ENCODE measurements around the gene ZFP64.
"Not testable (repeated sequence)": the region's sequence is repeated elsewhere in the genome, so short reads cannot be mapped to it uniquely, and the experiment has no call there.

The ZFP64 gene

DNA sequence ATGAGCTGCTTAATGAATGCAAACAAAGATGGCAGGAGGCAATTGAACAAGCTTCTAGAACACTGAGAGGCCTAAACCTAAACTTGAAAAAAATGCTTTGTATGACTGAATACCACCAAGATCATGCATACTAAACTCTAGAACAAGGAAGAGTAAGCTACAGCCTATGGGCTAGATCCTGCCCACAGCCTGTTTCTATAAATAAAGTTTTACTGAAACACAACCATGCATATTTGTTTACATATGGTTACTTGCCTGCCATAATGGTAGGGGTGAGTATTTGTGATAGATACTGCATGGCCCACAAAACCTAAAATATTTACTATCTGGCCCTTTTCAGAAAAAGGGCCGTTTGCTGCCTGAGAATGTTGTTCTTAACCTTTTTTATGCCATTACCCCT, 37.0 kb downstream of the ZFP64 start:
- no peak for DNase-seq (ENCODE audit: low read depth)

DNA sequence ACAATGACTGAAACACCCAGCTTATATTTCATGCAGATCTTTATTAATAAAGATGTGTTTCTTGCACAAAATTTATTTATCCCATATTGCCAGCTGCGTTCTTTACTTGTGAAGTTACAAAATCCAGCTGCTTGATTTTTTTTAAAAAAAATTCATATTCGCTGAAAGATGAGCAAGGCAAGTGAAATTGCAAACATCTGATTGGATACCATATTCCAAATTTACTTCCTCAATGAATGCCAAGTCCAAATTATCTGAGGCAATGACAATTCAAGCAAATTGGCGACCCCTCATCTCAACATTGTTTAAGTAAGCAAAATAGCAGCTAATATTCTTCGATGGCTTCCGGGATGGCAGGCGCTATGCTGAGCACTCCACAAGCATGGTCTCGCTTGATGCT, 37.7 kb downstream of the ZFP64 start:
- DNase-seq (ENCODE audit: low read depth), result no peak

DNA sequence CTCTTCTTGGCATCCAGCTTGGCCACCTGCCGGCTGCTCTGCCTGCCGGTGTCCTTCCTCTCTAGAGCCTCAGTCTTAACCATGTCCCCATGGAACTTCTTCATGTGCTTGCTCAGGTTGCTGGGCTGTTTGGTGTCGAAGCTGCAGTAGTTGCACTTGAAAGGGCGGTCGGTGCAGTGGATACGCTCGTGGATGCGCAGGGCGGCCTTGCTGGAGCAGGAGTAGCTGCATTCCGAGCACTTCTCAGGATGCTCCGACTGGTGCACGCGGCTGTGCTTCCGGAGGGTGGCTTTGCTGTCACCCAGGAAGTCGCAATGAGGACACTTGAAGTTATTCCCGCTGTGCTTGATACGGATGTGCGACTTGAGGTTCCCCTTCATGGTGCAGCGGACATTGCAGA, 38.7 kb downstream of the ZFP64 start:
- DNase-seq (ENCODE audit: low read depth), result no peak

DNA sequence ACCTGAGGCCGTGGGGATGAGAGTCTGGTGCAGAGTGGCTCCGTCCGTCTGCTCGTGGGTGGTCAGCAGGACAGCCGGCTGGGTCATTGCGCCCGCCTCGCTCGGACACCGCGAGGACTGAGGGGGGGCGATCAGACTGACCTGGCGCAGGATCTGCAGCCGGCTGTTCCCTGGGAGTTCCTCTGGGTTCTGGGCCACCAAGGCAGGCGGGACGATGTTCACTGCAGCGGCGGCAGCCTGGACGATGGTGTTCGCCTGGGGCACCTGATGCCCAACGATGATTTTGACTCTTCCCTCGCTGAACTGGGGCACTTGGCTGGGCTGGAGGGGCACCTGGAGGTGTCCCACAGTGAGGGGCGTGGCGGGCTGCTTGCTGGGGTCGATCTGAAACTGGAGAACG, 39.2 kb downstream of the ZFP64 start:
- DNase-seq (ENCODE audit: low read depth), result no peak

DNA sequence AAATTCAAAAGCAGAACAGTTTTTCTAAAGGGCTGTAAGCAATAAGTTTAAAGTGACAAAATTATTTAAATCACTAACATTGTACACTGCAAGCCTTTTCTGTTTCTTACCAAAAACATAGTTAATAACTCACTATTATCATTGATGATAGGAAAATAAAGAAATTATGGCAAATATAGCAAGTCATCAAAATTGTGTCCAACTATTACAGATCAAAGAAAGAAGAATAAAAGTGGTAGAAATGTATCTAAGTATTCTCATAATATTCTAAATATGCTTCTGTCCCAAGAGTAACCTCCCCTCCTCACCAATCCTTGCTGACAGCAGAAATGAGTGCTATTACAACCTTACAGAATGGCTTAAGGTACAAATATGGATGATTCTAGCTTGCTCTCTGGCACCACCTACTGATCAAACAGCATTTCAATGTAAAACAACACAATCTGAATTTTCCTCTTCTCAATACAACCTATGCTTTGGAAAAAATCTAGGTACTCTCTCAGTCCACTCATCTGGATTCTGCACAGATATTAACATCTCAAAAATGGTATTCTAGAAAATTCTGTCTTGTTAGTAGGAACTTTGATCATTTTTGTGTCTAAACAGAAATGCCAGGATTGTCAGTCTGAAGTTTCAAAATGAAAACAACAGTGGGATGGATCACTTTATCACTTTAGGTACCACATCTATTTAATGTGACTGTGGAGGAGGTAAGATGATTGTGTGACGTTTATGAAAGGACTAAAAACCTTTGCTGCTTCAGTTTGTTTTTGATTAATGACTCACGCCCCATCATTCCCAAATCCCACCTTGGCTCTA, 40.9 kb downstream of the ZFP64 start:
- DNase-seq (ENCODE audit: low read depth), result no peak

DNA sequence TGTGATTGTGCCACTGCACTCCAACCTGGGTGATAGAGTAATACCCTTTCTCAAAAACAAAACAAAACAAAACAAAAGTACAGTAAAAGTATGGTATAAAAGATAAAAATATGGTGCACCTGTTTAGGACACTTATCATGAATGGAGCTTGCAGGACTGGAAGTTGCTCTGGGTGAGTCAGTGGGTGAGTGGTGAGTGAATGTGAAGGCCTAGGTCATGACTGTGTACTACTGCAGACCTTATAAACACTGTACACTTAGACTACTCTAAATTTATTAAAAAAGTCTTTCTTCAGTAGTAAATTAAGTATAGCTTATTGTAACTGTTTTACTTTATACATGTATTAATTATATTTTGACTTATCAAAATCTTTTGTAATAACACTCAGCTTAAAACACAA, 46.0 kb downstream of the ZFP64 start:
- DNase-seq (ENCODE audit: low read depth), result no peak

DNA sequence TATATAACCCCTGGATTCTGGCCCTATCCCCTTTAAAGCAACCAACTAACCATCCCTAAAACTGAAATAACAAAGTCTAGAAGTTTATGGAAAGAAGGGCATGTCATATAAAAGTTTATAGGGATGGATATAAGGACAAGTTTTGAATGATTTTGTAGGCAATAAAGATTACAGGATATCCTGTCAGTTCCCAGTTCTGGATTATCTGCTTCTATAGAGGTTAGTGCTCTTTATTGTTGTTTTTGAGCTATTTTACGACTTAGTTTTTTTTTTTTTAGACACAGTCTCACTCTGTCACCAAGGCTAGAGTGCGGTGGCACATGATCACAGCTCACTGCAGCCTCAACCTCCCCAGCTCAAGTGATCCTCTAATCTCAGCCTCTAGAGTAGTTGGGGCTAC, 48.3 kb downstream of the ZFP64 start:
- DNase-seq (ENCODE audit: low read depth), result no peak

DNA sequence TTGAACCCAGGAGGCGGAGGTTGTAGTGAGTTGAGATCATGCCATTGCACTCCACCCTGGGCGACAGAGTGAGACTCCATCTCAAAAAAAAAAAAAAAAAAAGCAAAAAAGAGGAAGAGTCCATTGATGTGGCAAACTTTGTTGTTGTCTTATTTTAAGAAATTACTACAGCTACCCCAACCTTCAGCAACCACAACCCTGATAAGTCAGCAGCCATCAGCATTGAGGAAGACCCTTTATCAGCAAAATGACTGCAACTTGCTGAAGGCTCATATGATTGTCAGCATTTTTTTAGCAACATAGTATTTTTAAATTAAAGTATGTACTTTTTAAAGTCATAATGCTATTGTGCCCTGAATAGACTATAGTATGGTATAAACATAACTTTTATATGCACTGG, 48.8 kb downstream of the ZFP64 start:
- no peak for DNase-seq (ENCODE audit: low read depth)

DNA sequence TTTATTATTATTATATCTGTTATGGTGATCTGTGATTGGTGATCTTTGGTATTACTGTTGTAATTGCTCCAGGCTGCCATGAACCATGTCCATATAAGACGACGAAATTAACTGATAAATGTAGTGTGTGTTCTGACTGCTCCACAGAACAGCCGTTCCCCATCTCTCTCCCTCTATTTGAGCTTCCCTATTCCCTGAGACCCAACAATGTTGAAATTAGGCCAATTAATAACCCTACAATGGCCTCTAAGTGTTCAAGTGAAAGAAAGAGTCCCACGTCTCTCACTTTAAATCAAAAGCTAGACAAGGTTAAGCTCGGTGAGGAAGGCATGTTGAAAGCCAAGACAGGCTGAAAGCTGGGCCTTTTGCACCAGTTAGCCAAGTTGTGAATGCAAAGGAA, 51.6 kb downstream of the ZFP64 start:
- DNase-seq (ENCODE audit: low read depth), result no peak

DNA sequence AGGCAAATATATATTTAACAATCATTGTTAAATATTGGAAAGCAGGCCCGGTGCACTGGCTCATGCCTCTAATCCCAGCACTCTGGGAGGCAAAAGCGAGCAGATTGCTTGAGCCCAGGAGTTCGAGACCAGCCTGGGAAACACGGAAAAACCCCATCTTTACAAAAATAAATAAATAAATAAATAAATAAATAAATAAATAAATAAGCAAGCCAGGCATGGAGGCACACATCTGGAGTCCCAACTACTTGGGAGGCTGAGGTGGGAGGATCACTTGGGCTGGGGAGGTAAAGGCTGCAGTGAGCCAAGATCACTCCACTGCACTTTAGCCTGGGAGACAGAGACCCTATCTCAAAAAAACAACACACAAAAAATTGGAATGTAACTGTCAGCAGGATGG, 53.7 kb downstream of the ZFP64 start:
- DNase-seq (ENCODE audit: low read depth), result no peak

DNA sequence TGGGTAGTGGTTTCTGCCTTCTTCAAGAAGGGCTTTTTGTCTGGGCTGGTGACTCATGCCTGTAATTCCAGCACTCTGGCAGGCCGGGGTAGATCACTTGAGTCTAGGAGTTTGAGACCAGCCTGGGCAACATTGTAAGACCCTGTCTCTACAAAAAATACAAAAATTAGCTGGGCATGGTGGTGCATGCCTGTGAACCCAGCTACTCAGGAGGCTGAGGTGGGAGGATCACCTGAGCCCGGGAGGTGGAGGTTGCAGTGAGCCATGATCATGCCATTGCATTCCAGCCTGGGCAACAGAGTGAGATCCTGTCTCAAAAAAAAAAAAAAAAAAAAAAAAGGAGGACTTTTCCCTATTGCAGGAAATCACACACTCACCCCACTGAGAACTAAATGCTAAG, 57.9 kb downstream of the ZFP64 start:
- DNase-seq (ENCODE audit: low read depth), result not testable (repeated sequence)

DNA sequence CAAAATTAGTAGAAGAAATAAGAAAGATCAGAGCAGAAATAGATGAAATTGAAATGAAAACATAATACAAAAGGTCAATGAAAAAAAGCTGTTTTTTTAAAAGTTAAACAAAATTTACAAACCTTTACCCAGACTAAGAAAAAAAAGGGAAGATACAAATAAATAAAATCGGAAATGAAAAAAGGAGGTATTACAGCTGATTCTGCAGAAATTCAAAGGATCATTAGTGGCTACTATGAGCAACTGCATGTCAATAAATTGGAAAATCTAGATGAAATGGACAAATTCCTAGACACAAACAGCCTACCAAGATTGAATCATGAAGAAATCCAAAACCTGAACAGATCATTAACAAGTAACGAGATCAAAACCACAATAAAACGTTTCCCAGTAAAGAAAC, 59.2 kb downstream of the ZFP64 start:
- DNase-seq (ENCODE audit: low read depth), result no peak

DNA sequence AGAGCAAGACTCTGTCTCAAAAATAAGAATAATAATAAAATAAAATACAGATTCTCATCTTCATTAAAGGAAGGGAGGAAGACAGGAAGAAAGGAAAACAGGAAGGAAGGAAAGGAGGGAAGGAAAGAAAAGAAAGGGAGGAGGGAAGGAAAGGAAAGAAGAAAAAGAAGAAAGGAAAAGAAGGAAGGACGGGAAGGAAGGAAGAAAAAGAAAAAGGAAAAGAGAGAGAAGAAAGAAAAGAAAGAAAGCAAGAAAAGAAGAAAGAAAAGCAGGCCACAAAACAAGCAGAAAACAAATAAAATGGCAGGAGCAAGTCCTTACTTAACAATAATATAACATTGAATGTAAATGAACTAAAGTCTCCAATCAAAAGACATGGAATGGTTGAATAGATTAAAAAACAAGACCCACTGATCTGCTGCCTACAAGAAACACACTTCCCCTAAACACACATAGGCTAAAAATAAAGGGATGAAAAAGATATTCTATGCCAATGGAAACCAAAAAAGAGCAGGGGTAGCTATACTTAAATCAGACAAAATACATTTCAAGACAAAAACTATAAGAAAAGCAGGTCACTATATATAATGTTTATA, 60.4 kb downstream of the ZFP64 start:
- no peak for DNase-seq (ENCODE audit: low read depth)

DNA sequence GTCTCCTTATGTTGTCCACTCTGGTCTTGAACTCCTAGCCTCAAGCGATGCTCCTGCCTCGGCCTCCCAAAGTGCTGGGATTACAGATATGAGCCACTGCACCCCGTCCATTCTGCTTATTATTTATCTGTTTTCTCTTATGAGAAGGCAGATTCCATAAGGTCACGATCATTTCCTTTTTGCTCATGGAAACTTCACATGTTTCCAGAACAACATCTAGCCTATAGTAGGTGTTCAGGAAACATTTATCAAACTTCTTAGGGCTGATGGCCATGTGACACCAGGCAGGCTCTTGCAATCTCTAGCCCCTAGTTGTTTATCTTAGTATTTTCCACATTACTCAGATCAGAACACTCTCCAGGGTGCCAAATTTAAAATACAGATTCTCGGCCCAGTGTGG, 61.2 kb downstream of the ZFP64 start:
- DNase-seq (ENCODE audit: low read depth), result no peak

DNA sequence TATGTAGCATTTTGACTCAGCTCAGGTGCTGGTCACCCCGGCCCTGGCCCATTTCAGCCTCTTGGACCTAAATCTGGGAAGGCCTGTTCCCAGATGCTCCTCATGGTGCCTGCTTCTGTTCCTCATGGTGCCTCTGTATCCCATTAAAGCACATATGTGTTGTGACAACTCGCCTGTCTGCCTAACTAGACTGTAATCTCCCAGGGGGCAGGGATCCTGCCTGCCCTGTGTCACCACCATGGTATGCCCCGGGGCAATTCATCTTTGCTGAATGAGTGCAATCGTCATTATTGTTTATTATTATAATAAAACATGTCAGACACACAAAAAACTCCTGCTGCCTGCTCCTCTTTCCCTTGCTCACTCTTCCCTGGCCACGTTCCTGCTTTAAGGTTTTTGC, 62.0 kb downstream of the ZFP64 start:
- no peak for DNase-seq (ENCODE audit: low read depth)

DNA sequence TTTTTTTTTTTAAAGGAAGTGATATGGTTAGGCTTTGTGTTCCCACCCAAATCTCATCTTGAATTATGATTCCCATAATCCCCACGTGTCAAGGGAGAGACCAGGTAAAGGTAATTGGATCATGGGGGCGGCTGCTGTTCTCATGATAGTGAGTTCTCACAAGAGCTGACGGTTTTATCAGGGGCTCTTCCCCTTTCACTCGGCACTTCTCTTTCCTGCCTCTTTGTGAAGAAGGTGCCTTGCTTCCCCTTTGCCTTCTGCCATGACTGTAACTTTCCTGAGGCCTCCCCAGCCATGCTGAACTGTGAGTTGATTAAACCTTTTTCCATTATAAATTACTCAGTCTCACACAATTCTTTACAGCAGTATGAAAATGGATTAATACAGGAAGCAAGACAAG, 64.3 kb downstream of the ZFP64 start:
- no peak for DNase-seq (ENCODE audit: low read depth)

DNA sequence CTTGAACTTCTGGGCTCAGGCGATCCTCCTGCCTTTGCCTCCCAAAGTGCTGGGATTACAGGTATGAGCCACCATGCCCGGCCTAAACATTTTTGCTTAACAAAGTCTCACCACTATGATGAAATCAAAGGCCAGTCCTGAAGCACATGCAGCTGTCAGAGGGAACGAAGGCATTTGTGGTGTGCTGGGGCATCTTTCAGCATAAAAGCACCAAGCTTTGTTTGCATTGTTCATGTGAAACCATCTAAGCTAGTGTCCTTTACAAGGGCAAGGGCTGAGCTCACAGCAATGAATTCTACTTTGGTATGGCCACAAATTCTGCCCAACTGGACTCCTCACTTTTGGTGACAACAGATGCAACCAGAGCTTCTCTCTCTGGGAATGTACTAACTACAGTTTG, 66.8 kb downstream of the ZFP64 start:
- DNase-seq (ENCODE audit: low read depth), result no peak

DNA sequence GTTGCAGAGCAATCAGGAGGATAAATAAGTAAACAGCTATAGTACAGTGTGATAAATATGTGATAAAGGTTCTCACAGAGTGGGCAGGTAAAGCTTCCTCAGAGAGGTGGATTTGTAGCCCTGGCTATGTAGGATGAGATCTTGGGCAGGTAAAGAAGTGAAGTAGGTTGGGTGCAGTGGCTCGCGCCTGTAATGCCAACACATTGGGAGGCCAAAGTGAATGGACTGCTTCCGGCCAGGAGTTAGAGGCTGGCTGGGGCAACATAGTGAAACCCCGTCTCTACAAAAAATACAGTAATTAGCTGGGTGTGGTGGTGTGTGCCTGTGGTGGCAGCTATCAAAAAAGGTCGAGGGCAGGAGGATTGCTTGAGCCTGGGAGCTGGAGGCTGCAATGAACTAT, 72.9 kb downstream of the ZFP64 start:
- no peak for DNase-seq (ENCODE audit: low read depth)

DNA sequence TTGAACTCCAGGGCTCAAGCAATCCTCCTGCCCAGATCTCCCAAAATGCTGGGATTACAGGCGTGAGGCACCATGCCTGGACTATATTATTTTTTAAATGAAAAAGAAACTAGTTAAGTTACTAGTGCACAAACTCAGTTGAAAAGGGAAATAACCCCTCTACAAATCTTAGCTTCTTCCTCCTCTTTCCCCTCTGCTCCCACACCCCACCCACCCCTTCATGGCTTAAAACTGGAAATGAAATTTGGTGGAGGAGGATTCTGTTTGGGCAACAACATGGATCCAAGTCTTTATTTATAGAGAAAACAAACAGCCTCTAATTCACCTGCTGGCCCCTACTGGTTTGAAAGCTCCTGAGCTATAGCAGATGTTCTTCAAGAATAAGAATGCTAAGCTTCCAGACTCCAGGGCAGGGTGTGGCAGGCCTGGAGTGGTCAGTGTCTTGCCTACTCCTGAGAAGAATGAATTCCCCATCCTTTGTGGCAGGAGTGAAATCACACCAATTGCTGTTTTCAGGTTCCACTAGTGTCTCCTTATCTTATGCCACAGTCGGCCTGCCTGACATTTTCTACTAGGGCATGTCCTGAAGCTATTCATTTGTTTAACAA, 73.5 kb downstream of the ZFP64 start:
- no peak for DNase-seq (ENCODE audit: low read depth)

DNA sequence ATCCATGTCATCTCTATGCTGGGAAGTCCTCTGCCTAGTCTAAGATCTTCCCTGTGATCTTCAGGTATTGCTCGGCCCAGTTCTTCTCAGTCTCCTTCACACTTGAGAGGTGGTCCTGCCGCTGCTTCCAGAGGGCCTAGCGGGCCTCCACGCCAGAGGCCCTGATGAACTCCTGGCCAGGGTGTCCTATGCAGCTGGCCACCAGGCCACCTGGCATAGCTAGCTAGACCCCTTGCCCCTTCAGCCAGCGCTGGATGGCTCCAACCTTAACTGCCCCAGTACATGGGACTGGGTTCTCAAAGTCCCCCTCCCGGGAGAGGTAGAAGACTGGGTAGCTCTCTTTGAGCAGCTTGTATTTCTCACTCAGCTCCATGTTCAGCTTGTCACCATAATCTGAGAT, 81.1 kb downstream of the ZFP64 start:
- DNase-seq (ENCODE audit: low read depth), result no peak

DNA sequence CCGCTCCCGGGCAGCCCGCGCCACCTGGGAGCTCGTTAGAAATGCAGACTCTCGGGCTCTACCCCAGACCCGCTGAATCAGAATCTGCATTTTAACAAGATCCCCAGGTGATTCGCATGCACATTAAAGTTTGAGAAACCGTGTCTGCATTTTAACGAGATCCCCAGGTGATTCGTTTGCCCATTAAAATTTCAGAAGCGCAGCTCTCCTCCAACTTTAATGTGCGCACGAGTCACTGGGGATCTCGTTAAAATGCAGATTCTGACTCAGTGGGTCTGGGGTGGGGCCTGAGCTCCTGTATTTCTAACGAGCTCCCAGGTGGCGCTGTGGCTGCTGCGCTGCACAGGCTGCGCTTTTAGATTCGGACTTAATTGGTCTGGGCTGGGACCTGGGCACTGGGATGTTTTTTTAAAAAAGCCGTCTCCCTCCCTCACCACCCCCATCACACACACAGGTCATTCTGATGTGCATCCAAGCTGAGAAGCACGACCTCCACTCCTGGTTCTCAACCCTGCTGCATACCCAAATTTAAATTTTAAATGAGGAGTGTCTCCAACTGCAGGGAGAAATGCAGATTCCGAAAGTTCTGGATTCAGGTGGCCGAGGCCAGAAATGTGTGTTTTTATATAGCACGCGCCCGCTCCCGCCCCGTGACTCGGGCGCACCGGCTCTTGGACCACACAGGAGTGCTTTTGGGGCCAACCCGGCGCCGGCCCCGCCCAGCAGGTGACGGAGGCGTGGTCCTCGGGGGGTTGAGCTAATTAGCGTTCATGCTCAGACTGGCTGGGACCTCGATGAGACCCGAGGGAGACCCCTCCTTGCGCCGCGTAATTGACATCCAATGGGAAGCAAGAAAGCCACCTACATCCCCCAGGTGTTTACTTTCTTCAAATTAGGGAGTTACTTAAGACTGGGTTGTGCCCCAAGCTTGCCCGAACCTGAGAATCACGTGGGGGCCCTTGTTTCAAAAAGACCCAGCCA, 85.8 kb downstream of the ZFP64 start:
- DNase-seq (ENCODE audit: low read depth), result no peak
